IgD-negative memory B cell (primary cell): ENCODE data around the gene NCAN. TPM values are rescaled to one million over a fixed set of nuclear protein-coding genes. Genes with fewer than 3 reads are reported as not detected.
A peak's percentile ranks its signal among the peaks of the same experiment; 100 is the strongest.
"Not testable (repeated sequence)": the region's sequence is repeated elsewhere in the genome, so short reads cannot be mapped to it uniquely, and the experiment has no call there.

Experiments
- H3K27ac Mint-ChIP-seq, 3 donors: one replicate each; pipeline ENCODE4 v1.8.0; 2020 to 2022; ENCODE audit warnings: mild to moderate bottlenecking in 3 of 3, mixed read lengths in 3 of 3, moderate library complexity in 1 of 3
- H3K27me3 Mint-ChIP-seq: one replicate; pipeline ENCODE4 v1.8.0; 2021; ENCODE audit warnings: mixed read lengths
- H3K36me3 Mint-ChIP-seq: one replicate; pipeline ENCODE4 v1.8.0; 2020; ENCODE audit warnings: mild to moderate bottlenecking, mixed read lengths
- H3K4me1 Mint-ChIP-seq, 3 donors: one replicate each; pipeline ENCODE4 v1.8.0; 2020 to 2022; ENCODE audit warnings: mixed read lengths in 3 of 3, mild to moderate bottlenecking in 1 of 3
- H3K4me3 Mint-ChIP-seq, 4 donors: one replicate each; pipeline ENCODE4 v1.8.0; 2020 to 2022; ENCODE audit warnings: mild to moderate bottlenecking in 4 of 4, mixed read lengths in 4 of 4, moderate library complexity in 3 of 4
- H3K9me3 Mint-ChIP-seq, 3 donors: one replicate each; pipeline ENCODE4 v1.8.0; 2020 to 2021; ENCODE audit warnings: mixed read lengths in 3 of 3, mild to moderate bottlenecking in 1 of 3
- polyA plus RNA-seq: library from polyadenylated mRNA; unstranded; fragments of 300-500 nt; fragmentation: Illumina TruSeq; gene quantifications from one replicate; pipeline ENCODE4 v1.2.3, GENCODE V29; 2021

The NCAN gene
- polyA plus RNA-seq, 1 donor from 2014 or later, result not detected

GRCh38 chr19:19226204-19226603 lies 14.4 kb downstream of the NCAN start:
- Mint-ChIP-seq H3K27me3 (peaks cover 16% of the 10 kb centered on the region), H3K27ac (no peak overlapping the region), H3K36me3 (no peaks in the 10 kb centered on the region), H3K9me3 (no peaks in the 10 kb centered on the region), H3K4me3 (peak overlapping the region in 1 of 4 donors; percentile 86), H3K4me1 (peaks cover 0 to 1% (median 0%) of the 10 kb centered on the region in 3 donors)

DNA sequence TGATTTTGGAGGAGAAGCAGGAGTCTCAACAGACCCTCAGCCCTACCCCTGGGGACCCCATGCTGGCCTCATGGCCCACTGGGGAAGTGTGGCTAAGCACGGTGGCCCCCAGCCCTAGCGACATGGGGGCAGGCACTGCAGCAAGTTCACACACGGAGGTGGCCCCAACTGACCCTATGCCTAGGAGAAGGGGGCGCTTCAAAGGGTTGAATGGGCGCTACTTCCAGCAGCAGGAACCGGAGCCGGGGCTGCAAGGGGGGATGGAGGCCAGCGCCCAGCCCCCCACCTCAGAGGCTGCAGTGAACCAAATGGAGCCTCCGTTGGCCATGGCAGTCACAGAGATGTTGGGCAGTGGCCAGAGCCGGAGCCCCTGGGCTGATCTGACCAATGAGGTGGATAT lies 14.9 kb downstream of the NCAN start:
- H3K9me3 Mint-ChIP-seq, result no peaks in the 10 kb centered on the region
- H3K4me1 Mint-ChIP-seq, result peaks cover 0 to 1% (median 0%) of the 10 kb centered on the region in 3 donors
- no peak overlapping the region for H3K4me3 Mint-ChIP-seq
- no peaks in the 10 kb centered on the region for H3K36me3 Mint-ChIP-seq
- no peak overlapping the region for H3K27ac Mint-ChIP-seq
- H3K27me3 Mint-ChIP-seq, result peaks cover 17% of the 10 kb centered on the region

DNA sequence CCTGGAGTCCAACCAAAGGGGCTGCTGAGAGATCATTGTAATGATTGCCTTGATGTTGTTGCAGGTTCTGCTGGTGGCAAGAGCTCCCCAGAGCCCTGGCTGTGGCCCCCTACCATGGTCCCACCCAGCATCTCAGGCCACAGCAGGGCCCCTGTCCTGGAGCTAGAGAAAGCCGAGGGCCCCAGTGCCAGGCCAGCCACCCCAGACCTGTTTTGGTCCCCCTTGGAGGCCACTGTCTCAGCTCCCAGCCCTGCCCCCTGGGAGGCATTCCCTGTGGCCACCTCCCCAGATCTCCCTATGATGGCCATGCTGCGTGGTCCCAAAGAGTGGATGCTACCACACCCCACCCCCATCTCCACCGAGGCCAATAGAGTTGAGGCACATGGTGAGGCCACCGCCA lies 15.5 kb downstream of the NCAN start:
- Mint-ChIP-seq H3K4me3 (no peak overlapping the region), H3K9me3 (peaks cover 0 to 4% (median 0%) of the 10 kb centered on the region in 3 donors), H3K27ac (no peak overlapping the region), H3K36me3 (no peaks in the 10 kb centered on the region), H3K4me1 (peaks cover 0 to 1% (median 0%) of the 10 kb centered on the region in 3 donors), H3K27me3 (peaks cover 19% of the 10 kb centered on the region)

DNA sequence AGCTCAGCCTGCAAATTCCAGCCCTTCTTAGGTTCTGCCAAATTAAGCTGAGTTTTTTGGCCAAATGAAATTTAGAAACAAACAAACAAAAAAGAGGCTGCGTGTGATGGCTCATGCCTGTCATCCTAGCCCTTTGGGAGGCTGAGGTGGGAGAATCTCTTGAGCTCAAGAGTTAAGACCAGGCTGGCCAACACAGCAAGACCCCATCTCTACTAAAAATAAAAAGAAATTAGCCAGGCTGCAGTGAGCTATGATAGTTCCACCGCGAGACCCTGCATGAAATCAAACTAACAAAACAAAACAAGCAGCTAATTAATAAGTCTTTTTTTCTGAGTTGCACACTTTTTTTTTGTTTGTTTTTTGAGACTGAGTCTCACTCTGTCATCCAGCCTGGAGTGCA lies 17.9 kb downstream of the NCAN start:
- H3K9me3 Mint-ChIP-seq, result peaks cover 0 to 12% (median 2%) of the 10 kb centered on the region in 3 donors
- H3K27me3 Mint-ChIP-seq, result peaks cover 23% of the 10 kb centered on the region
- H3K4me1 Mint-ChIP-seq, result peaks cover 0 to 1% (median 0%) of the 10 kb centered on the region in 3 donors
- no peaks in the 10 kb centered on the region for H3K36me3 Mint-ChIP-seq
- no peak overlapping the region for H3K27ac Mint-ChIP-seq
- no peak overlapping the region for H3K4me3 Mint-ChIP-seq

GRCh38 chr19:19230999-19231398 lies 19.2 kb downstream of the NCAN start:
- Mint-ChIP-seq H3K4me3 (no peak overlapping the region), H3K9me3 (peaks cover 0 to 12% (median 2%) of the 10 kb centered on the region in 3 donors), H3K27me3 (peaks cover 21% of the 10 kb centered on the region), H3K27ac (no peak overlapping the region), H3K36me3 (no peaks in the 10 kb centered on the region), H3K4me1 (no peaks in the 10 kb centered on the region)

DNA sequence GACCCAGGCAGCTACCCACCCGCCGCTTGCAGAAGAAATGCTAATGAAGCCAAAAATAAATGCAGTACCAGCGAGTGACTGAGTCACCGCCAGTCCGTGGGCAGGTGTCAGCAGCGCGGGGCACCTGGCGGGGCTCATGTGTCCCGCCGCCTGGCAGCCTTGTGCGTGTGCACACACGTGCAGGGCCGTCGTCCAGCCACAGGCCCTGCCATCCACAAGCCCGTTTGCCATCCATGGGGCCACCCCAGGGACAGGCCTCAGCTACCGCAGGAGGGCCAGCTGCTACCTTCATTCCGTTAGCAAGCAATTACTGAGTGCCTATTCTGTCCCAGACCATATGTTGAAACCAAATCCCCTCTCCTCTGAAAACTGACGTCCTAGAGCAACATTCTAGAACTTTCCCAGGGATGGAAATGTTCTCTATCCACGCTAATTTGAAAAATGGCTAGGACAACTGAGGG lies 20.5 kb downstream of the NCAN start:
- Mint-ChIP-seq H3K27ac (no peak overlapping the region), H3K4me3 (no peak overlapping the region), H3K36me3 (no peaks in the 10 kb centered on the region), H3K9me3 (peaks cover 4 to 15% (median 5%) of the 10 kb centered on the region in 3 donors), H3K27me3 (peaks cover 18% of the 10 kb centered on the region), H3K4me1 (no peaks in the 10 kb centered on the region)

- Mint-ChIP-seq H3K27me3 (peaks cover 18% of the 10 kb centered on the region), H3K4me1 (no peaks in the 10 kb centered on the region), H3K27ac (no peak overlapping the region), H3K36me3 (no peaks in the 10 kb centered on the region), H3K4me3 (peak overlapping the region in 1 of 4 donors; percentile 5), H3K9me3 (peaks cover 4 to 15% (median 5%) of the 10 kb centered on the region in 3 donors)
Observed at GRCh38 chr19:19234220-19234816, 22.6 kb downstream of the NCAN start.

DNA sequence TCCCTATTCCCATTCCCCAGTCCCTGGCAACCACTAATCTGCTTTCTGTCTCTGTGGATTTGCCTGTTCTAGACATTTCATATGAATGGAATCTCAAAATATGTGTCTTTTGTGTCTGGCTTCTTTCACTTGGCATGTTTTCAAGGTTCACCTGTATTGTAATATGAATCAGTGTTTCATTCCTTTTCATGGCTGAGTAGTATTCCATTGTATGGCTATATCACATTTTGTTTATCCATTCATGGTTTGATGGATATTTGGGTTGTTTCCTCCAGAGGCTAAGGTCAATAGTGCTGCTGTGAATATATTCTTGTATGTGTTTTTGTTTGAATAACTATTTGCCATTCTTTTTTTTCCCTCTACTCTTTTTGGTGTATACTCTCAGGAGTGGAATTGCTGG lies 24.4 kb downstream of the NCAN start:
- no peaks in the 10 kb centered on the region for H3K4me1 Mint-ChIP-seq
- no peaks in the 10 kb centered on the region for H3K36me3 Mint-ChIP-seq
- no peak overlapping the region for H3K4me3 Mint-ChIP-seq
- H3K27me3 Mint-ChIP-seq, result peaks cover 22% of the 10 kb centered on the region
- no peak overlapping the region for H3K27ac Mint-ChIP-seq
- peaks cover 4 to 15% (median 5%) of the 10 kb centered on the region in 3 donors for H3K9me3 Mint-ChIP-seq

DNA sequence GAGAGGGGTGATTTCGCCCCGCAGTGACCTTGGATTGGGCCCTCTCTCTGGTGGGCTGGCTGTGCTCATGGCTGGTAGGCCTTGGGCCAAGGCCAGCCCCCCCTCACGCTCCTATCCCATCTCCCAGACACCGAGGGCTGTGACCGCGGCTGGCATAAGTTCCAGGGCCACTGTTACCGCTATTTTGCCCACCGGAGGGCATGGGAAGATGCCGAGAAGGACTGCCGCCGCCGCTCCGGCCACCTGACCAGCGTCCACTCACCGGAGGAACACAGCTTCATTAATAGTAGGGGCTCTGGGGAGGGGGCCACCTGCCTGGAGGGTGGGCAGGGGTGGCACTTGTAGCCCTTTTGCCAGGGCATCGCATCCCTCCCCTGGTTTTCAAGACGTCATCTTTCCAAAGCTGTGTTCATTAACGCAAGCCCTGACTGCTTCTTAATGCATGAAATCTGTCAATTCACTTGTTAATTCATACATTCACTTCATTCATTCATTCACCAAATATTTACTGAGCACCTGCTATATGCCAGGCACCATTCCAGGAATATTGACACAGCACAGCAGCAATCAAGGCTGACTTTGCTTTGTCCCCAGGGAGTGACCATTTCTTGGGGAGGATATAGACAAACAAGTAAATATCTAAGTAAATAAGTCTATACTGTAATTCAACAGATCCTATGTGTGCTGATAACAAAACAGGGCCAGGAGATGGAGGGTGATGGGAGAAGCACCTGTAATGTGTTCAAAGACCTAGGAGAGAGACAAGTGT lies 26.6 kb downstream of the NCAN start:
- Mint-ChIP-seq H3K9me3 (peaks cover 4 to 10% (median 5%) of the 10 kb centered on the region in 3 donors), H3K4me1 (no peaks in the 10 kb centered on the region), H3K27me3 (peaks cover 14% of the 10 kb centered on the region), H3K4me3 (no peak overlapping the region), H3K27ac (no peak overlapping the region), H3K36me3 (no peaks in the 10 kb centered on the region)

DNA sequence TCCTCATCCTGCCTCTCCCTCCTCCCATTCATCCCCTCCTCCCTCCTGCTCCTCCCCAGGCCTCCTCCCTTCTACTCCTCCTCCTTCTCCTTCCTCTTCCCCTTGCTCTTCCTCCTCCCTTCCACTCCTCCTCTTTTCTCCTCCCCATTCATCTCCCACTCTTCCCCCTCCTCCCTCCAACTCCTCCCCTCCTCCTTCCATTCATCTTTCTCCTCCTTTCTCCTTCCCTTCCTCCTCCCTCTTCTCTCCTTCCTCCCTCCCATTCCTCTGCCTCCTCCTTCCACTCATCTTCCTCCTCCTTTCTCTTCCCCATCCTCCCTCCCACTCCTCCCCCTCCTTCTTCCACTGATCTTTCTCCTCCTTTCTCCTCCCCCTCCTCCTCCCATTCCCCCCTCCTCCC lies 27.9 kb downstream of the NCAN start:
- H3K9me3 Mint-ChIP-seq, result peaks cover 3 to 4% (median 3%) of the 10 kb centered on the region in 3 donors
- H3K4me3 Mint-ChIP-seq, result no peak overlapping the region
- H3K4me1 Mint-ChIP-seq, result no peaks in the 10 kb centered on the region
- no peak overlapping the region for H3K27ac Mint-ChIP-seq
- no peaks in the 10 kb centered on the region for H3K36me3 Mint-ChIP-seq
- H3K27me3 Mint-ChIP-seq, result peaks cover 15% of the 10 kb centered on the region

- no peak overlapping the region for H3K4me3 Mint-ChIP-seq
- no peaks in the 10 kb centered on the region for H3K36me3 Mint-ChIP-seq
- no peak overlapping the region for H3K27ac Mint-ChIP-seq
- peaks cover 3 to 4% (median 3%) of the 10 kb centered on the region in 3 donors for H3K9me3 Mint-ChIP-seq
- H3K4me1 Mint-ChIP-seq, result no peaks in the 10 kb centered on the region
- H3K27me3 Mint-ChIP-seq, result peaks cover 15% of the 10 kb centered on the region
Observed at GRCh38 chr19:19240476-19240875, 28.7 kb downstream of the NCAN start.

GRCh38 chr19:19250196-19250801 lies 38.5 kb downstream of the NCAN start:
- no peak overlapping the region for H3K4me3 Mint-ChIP-seq
- peaks cover 2% of the 10 kb centered on the region for H3K36me3 Mint-ChIP-seq
- peaks cover 0 to 2% (median 0%) of the 10 kb centered on the region in 3 donors for H3K9me3 Mint-ChIP-seq
- H3K4me1 Mint-ChIP-seq, result no peaks in the 10 kb centered on the region
- H3K27ac Mint-ChIP-seq, result peak overlapping the region in 1 of 3 donors; percentile 53
- peaks cover 34% of the 10 kb centered on the region for H3K27me3 Mint-ChIP-seq

- H3K36me3 Mint-ChIP-seq, H3K27ac Mint-ChIP-seq, H3K9me3 Mint-ChIP-seq, H3K4me3 Mint-ChIP-seq, H3K4me1 Mint-ChIP-seq: not testable (repeated sequence)
- H3K27me3 Mint-ChIP-seq, result peaks cover 39% of the 10 kb centered on the region
Observed at GRCh38 chr19:19253409-19253808, 41.7 kb downstream of the NCAN start.

DNA sequence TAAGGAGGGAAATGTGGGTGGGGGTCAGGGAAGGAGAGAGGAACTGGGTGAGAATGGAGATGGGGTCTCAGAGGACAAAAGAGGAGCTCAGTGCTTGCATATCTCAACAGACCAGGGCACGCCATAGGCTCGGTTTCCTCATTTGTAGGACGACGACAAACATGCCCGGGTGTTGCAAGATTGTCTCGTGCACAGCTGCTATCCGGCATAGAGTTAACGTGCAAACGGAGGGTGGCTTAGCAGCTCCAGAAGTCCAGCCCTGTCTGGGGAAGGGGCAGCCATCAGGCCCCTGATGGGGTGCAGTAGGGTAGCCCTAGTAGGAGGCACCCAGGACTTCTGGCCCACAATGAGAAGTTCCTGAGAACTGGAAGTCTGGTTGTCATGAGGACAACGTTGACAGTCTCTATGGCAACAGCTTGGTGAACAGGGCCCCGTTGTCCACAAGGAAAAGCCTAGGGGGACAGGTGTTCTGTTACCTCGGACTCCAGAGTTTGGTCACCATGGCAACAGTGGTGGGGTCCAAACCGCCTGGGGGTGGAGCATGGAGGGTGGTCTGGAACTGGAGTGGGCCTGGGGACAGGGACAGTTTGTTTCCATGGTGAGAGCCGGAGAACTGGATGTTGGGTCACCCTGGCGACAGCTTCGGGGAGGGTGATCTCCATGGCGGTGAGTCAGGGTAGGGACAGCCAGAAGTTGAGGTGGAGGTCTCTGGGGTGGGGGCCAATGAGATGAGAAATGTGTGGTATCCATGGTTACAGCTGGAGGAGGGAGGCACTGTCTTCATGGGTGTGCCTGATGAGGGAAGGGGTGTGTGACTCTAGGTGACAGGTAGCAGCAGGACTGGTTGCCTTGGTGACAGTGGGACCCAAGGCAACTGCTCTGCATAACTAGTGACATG lies 44.6 kb downstream of the NCAN start:
- peaks cover 0 to 6% (median 5%) of the 10 kb centered on the region in 3 donors for H3K9me3 Mint-ChIP-seq
- H3K4me1 Mint-ChIP-seq, result peaks cover 4 to 5% (median 4%) of the 10 kb centered on the region in 3 donors
- H3K4me3 Mint-ChIP-seq, result no peak overlapping the region
- peaks cover 3% of the 10 kb centered on the region for H3K36me3 Mint-ChIP-seq
- peaks cover 38% of the 10 kb centered on the region for H3K27me3 Mint-ChIP-seq
- H3K27ac Mint-ChIP-seq, result no peak overlapping the region
